Neural cell (in vitro differentiated cells): ENCODE measurements around the gene ZNF787. TPM values are rescaled to one million over a fixed set of nuclear protein-coding genes. Genes with fewer than 3 reads are reported as not detected.
"Not testable (repeated sequence)": the region's sequence is repeated elsewhere in the genome, so short reads cannot be mapped to it uniquely, and the experiment has no call there.

Experiments
- H2AFZ ChIP-seq: fragments of 200-600, 300-800 bp; sonication (generic), shearing (Covaris generic); 2 replicates; pipeline ENCODE4 v1.6.0; 2014; ENCODE audit warnings: low read depth, mild to moderate bottlenecking, antibody characterized with exemption, low read length, moderate library complexity
- H3F3A ChIP-seq: fragments of 200-600 bp; shearing (Covaris generic); 2 replicates; pipeline ENCODE4 v1.6.1; 2016; ENCODE audit warnings: mild to moderate bottlenecking, moderate library complexity, mixed read lengths, antibody characterized with exemption, low read length; ENCODE audit not compliant: insufficient read depth, poor library complexity, severe bottlenecking
- H3K27ac ChIP-seq: fragments of 200-600, 300-800 bp; sonication (generic), shearing (Covaris generic); 2 replicates; pipeline ENCODE4 v1.5.1; 2014; ENCODE audit warnings: mild to moderate bottlenecking, low read length, moderate library complexity
- H3K27me3 ChIP-seq: fragments of 300-800, 200-600 bp; sonication (generic), shearing (Covaris generic); 2 replicates; pipeline ENCODE4 v1.6.0; 2014; ENCODE audit warnings: mild to moderate bottlenecking, low read depth, low read length, moderate library complexity; ENCODE audit not compliant: insufficient read depth
- H3K36me3 ChIP-seq: fragments of 300-800, 200-600 bp; sonication (generic), shearing (Covaris generic); 2 replicates; pipeline ENCODE4 v1.5.1; 2014; ENCODE audit warnings: mild to moderate bottlenecking, antibody characterized with exemption, low read length, moderate library complexity; ENCODE audit not compliant: insufficient read depth
- H3K4me2 ChIP-seq: fragments of 300-800, 200-600 bp; sonication (generic), shearing (Covaris generic); 2 replicates; pipeline ENCODE4 v1.6.0; 2014; ENCODE audit warnings: mild to moderate bottlenecking, low read length
- H3K4me3 ChIP-seq: fragments of 300-800, 200-600 bp; sonication (generic), shearing (Covaris generic); 2 replicates; pipeline ENCODE4 v1.5.1; 2014; ENCODE audit warnings: mild to moderate bottlenecking, low read length, moderate library complexity
- H3K79me2 ChIP-seq: fragments of 200-600 bp; shearing (Covaris generic); replicated peaks from 2 replicates; pipeline ENCODE4 v1.6.0; 2014; ENCODE audit warnings: mild to moderate bottlenecking, low read length, moderate library complexity; ENCODE audit not compliant: insufficient read depth
- H3K9ac ChIP-seq: fragments of 300-800, 200-600 bp; sonication (generic), shearing (Covaris generic); 2 replicates; pipeline ENCODE4 v1.6.1; 2016; ENCODE audit warnings: mild to moderate bottlenecking, low read length, mixed read lengths
- H3K9me2 ChIP-seq: fragments of 200-600 bp; shearing (Covaris generic); 2 replicates; pipeline ENCODE4 v1.6.1; 2016; ENCODE audit warnings: mild to moderate bottlenecking, low read length, mixed read lengths; ENCODE audit not compliant: insufficient read depth
- H3K9me3 ChIP-seq: fragments of 200-600, 300-800 bp; sonication (generic), shearing (Covaris generic); 2 replicates; pipeline ENCODE4 v1.6.1; 2016; ENCODE audit warnings: mild to moderate bottlenecking, mixed run types, low read length, moderate library complexity, mixed read lengths
- H4K20me1 ChIP-seq: fragments of 200-600 bp; shearing (Covaris generic); 2 replicates; pipeline ENCODE4 v1.6.1; 2016; ENCODE audit warnings: mild to moderate bottlenecking, mixed run types; ENCODE audit not compliant: insufficient read depth
- EP300 ChIP-seq: fragments of 450-650 bp; conservative IDR thresholded peaks from 2 replicates; pipeline ENCODE4 v1.6.1; 2014; ENCODE audit warnings: antibody characterized with exemption, mild to moderate bottlenecking, moderate library complexity; ENCODE audit not compliant: poor library complexity, severe bottlenecking
- EZH2 ChIP-seq: fragments of 200-600, 300-800 bp; shearing (Covaris generic), sonication (generic); IDR thresholded peaks from 2 replicates; pipeline ENCODE4 v1.6.1; 2014; ENCODE audit warnings: antibody characterized with exemption, low read length, borderline replicate concordance, mild to moderate bottlenecking; ENCODE audit not compliant: insufficient read depth, poor library complexity, severe bottlenecking
- MXI1 ChIP-seq: fragments of 450-650 bp; conservative IDR thresholded peaks from 2 replicates; pipeline ENCODE4 v1.6.1; 2014; ENCODE audit warnings: antibody characterized with exemption, mild to moderate bottlenecking; ENCODE audit not compliant: poor library complexity, severe bottlenecking
- POLR2AphosphoS5 ChIP-seq: IDR thresholded peaks from 2 replicates; pipeline ENCODE4 v1.6.1; 2012
- RAD21 ChIP-seq: fragments of 450-650 bp; conservative IDR thresholded peaks from 2 replicates; pipeline ENCODE4 v1.6.1; 2014; ENCODE audit warnings: antibody characterized with exemption, mild to moderate bottlenecking, moderate library complexity
- REST ChIP-seq: IDR thresholded peaks from 2 replicates; pipeline ENCODE4 v1.6.1; 2012; ENCODE audit warnings: borderline replicate concordance
- SMC3 ChIP-seq: fragments of 450-650 bp; conservative IDR thresholded peaks from 2 replicates; pipeline ENCODE4 v1.6.1; 2014; ENCODE audit warnings: antibody characterized with exemption, mild to moderate bottlenecking, moderate library complexity; ENCODE audit not compliant: poor library complexity
- TAF1 ChIP-seq: IDR thresholded peaks from 2 replicates; pipeline ENCODE4 v1.6.1; 2012; ENCODE audit warnings: low read depth
- polyA plus RNA-seq: library from polyadenylated mRNA; depleted of rRNA; stranded (reverse); fragments of >200 nt; gene quantifications from 2 replicates; pipeline ENCODE4 v1.2.3, GENCODE V29; 2014
- TF ChIP-seq, protein P1 (sequence below): fragments of 450-650 bp; IDR thresholded peaks from 2 replicates; pipeline ENCODE4 v1.5.1; 2014; ENCODE audit warnings: antibody characterized with exemption, mild to moderate bottlenecking, moderate library complexity; ENCODE audit not compliant: poor library complexity, severe bottlenecking

ZNF787 gene
- polyA plus RNA-seq, 1 donor from 2014 or later = 11.4 TPM

GRCh38 chr19:56149656-56150038, 28.6 kb upstream of the ZNF787 start:
- Histone ChIP-seq H3K9me2 (no peaks in the 10 kb centered on the region), H3K9me3 (no peaks in the 10 kb centered on the region), H3K4me3 (no peak overlapping the region), H3K4me2 (no peak overlapping the region), H3K27ac (no peak overlapping the region), H3F3A (no peaks in the 10 kb centered on the region), H2AFZ (no peak overlapping the region), H3K9ac (no peak overlapping the region), H4K20me1 (no peaks in the 10 kb centered on the region), H3K27me3 (no peaks in the 10 kb centered on the region), H3K79me2 (no peaks in the 10 kb centered on the region), H3K36me3 (no peaks in the 10 kb centered on the region)
- TF ChIP-seq EZH2 = no peak
- TF ChIP-seq RAD21 = no peak
- TF ChIP-seq SMC3 = no peak
- TF ChIP-seq, protein P1, sequence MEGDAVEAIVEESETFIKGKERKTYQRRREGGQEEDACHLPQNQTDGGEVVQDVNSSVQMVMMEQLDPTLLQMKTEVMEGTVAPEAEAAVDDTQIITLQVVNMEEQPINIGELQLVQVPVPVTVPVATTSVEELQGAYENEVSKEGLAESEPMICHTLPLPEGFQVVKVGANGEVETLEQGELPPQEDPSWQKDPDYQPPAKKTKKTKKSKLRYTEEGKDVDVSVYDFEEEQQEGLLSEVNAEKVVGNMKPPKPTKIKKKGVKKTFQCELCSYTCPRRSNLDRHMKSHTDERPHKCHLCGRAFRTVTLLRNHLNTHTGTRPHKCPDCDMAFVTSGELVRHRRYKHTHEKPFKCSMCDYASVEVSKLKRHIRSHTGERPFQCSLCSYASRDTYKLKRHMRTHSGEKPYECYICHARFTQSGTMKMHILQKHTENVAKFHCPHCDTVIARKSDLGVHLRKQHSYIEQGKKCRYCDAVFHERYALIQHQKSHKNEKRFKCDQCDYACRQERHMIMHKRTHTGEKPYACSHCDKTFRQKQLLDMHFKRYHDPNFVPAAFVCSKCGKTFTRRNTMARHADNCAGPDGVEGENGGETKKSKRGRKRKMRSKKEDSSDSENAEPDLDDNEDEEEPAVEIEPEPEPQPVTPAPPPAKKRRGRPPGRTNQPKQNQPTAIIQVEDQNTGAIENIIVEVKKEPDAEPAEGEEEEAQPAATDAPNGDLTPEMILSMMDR = no peak
- no peak for TF ChIP-seq POLR2AphosphoS5
- TF ChIP-seq REST = no peak
- TF ChIP-seq TAF1 = no peak
- no peak for TF ChIP-seq MXI1

DNA sequence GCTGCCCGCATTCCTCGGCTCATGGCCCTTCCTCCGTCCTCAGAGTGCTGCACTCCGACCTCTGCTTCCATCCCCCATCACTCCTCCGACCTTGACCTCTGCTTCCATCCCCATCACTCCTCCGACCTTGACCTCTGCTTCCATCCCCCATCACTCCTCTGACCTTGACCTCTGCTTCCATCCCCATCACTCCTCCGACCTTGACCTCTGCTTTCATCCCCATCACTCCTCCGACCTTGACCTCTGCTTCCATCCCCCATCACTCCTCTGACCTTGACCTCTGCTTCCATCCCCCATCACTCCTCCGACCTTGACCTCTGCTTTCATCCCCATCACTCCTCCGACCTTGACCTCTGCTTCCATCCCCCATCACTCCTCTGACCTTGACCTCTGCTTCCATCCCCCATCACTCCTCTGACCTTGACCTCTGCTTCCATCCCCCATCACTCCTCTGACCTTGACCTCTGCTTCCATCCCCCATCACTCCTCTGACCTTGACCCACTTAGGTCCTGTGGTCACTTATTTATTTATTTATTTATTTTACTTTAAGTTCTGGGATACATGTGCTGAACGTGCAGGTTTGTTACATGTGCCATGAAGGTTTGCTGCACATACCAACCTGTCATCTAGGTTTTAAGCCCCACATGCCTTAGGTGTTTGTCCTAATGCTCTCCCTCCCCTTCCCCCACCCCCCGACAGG, 28.0 kb upstream of the ZNF787 start:
- H3K4me3 ChIP-seq, H3K27me3 ChIP-seq, H3K4me2 ChIP-seq, H3K9me3 ChIP-seq, H4K20me1 ChIP-seq, H3K36me3 ChIP-seq, H3K79me2 ChIP-seq, H2AFZ ChIP-seq, H3K27ac ChIP-seq, H3F3A ChIP-seq, H3K9ac ChIP-seq, H3K9me2 ChIP-seq: not testable (repeated sequence)

DNA sequence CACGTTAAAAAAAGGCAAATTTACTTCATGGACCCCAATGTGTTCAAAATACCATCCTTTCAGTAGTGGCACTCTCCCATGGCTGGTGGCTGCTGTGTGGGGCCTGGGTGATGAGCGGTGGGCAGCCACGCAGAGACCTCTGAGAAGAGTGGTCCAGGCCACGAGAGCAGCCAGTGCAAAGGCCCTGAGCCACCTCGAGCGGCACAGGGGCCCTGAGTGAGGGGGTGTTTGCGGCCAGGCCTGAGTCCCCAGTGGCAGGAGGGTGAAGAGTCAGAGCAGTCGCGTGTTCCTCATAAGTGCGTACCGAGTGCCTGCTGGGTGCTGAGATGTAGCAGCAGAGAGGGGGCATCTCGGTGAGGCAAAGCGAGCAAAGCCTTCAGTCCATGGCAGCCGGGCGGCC, 27.0 kb upstream of the ZNF787 start:
- Histone ChIP-seq H3K9me2 (no peaks in the 10 kb centered on the region), H3K27ac (no peak overlapping the region), H2AFZ (no peak overlapping the region), H3K36me3 (no peaks in the 10 kb centered on the region), H4K20me1 (no peaks in the 10 kb centered on the region), H3F3A (no peaks in the 10 kb centered on the region), H3K9ac (no peak overlapping the region), H3K4me2 (no peak overlapping the region), H3K79me2 (no peaks in the 10 kb centered on the region), H3K9me3 (no peaks in the 10 kb centered on the region), H3K4me3 (no peak overlapping the region), H3K27me3 (no peaks in the 10 kb centered on the region)
- TF ChIP-seq, protein P1 = no peak
- TF ChIP-seq EZH2 (no peak), RAD21 (no peak), SMC3 (no peak), EP300 (no peak), TAF1 (no peak), REST (no peak), POLR2AphosphoS5 (no peak), MXI1 (no peak)
